ENCODE data around the gene ECHS1. TPM values are rescaled to one million over a fixed set of nuclear protein-coding genes. Genes with fewer than 3 reads are reported as not detected.
A peak's percentile ranks its signal among the peaks of the same experiment; 100 is the strongest.
"Not testable (repeated sequence)": the region's sequence is repeated elsewhere in the genome, so short reads cannot be mapped to it uniquely, and the experiment has no call there.

ECHS1 gene
- total RNA-seq, 1 experiment from 2014 or later, result 58.0 TPM

GRCh38 chr10:133388236-133388972, 15.2 kb upstream of the ECHS1 start:
- Histone ChIP-seq H3K27ac (ENCODE audit: low read depth, low read length) (no peak overlapping the region), H3K9me3 (ENCODE audit: control insufficient read depth in 1 of 2, insufficient read depth in 1 of 2, low read depth in 1 of 2, low read length in 2 of 2) (no peaks in the 10 kb centered on the region), H2AFZ (ENCODE audit: low read depth, low read length, poor library complexity, severe bottlenecking) (no peak overlapping the region), H3K4me3 (replicated peaks in 1 of 2; ENCODE audit: low read depth in 1 of 2, low read length in 2 of 2) (no peak overlapping the region), H3K4me2 (ENCODE audit: low read length) (no peak overlapping the region), H3K36me3 (ENCODE audit: control insufficient read depth in 1 of 2, insufficient read depth in 2 of 2, low read length in 2 of 2) (no peaks in the 10 kb centered on the region), H3K27me3 (ENCODE audit: insufficient read depth, low read length) (no peaks in the 10 kb centered on the region), H4K20me1 (ENCODE audit: insufficient read depth) (no peaks in the 10 kb centered on the region), H3K9ac (ENCODE audit: low read length) (no peak overlapping the region), H3K4me1 (ENCODE audit: control insufficient read depth in 1 of 2, insufficient read depth in 2 of 2, low read length in 2 of 2) (peaks cover 2 to 11% of the 10 kb centered on the region in 2 experiments), H3K9me2 (ENCODE audit: insufficient read depth) (no peaks in the 10 kb centered on the region), H3K79me2 (ENCODE audit: insufficient read depth, low read length) (no peaks in the 10 kb centered on the region)
- intact Hi-C loops (cut with micrococcal nuclease), result no loop called here
- DNase-seq (ENCODE audit: low read depth, low spot score) (no peak), ATAC-seq (no peak)
- ChIA-PET RAD21 (ENCODE audit: low non-redundant PET in 1 of 2, low total read pairs in 2 of 2, uncharacterized antibody in 2 of 2, unreplicated experiment in 2 of 2) (no interaction called here), POLR2A (no interaction called here), CTCF (no interaction called here)
- peak; percentile 19; the same call in 1 of the 2 replicates for TF ChIP-seq SP1 (IDR thresholded peaks at IDR 0.05; ENCODE audit: low read depth)
- TF ChIP-seq EZH2 (IDR thresholded peaks at IDR 0.05), result no peak
- no TSS peak for BruUV-seq (replicated peaks)

- H3K4me2 ChIP-seq (ENCODE audit: low read length); H3K27me3 ChIP-seq (ENCODE audit: insufficient read depth, low read length); BruUV-seq (replicated peaks); RAD21 ChIA-PET (ENCODE audit: low non-redundant PET in 1 of 2, low total read pairs in 2 of 2, uncharacterized antibody in 2 of 2, unreplicated experiment in 2 of 2); H3K4me3 ChIP-seq (replicated peaks in 1 of 2; ENCODE audit: low read depth in 1 of 2, low read length in 2 of 2); H3K27ac ChIP-seq (ENCODE audit: low read depth, low read length); H2AFZ ChIP-seq (ENCODE audit: low read depth, low read length, poor library complexity, severe bottlenecking); DNase-seq (ENCODE audit: low read depth, low spot score); H3K36me3 ChIP-seq (ENCODE audit: control insufficient read depth in 1 of 2, insufficient read depth in 2 of 2, low read length in 2 of 2); POLR2A ChIA-PET; H3K9me2 ChIP-seq (ENCODE audit: insufficient read depth); intact Hi-C loops (cut with micrococcal nuclease); H3K9me3 ChIP-seq (ENCODE audit: control insufficient read depth in 1 of 2, insufficient read depth in 1 of 2, low read depth in 1 of 2, low read length in 2 of 2); ATAC-seq; H3K9ac ChIP-seq (ENCODE audit: low read length); CTCF ChIA-PET; H4K20me1 ChIP-seq (ENCODE audit: insufficient read depth); H3K79me2 ChIP-seq (ENCODE audit: insufficient read depth, low read length): not testable (repeated sequence)
- peaks cover 2 to 11% of the 10 kb centered on the region in 2 experiments for H3K4me1 ChIP-seq (ENCODE audit: control insufficient read depth in 1 of 2, insufficient read depth in 2 of 2, low read length in 2 of 2)
These were observed 13.8 kb upstream of the ECHS1 start for GRCh38 chr10:133386951-133387350.

- no peak overlapping the region for H3K27ac ChIP-seq (ENCODE audit: low read depth, low read length)
- no peak overlapping the region for H2AFZ ChIP-seq (ENCODE audit: low read depth, low read length, poor library complexity, severe bottlenecking)
- ChIA-PET POLR2A (no interaction called here), CTCF (no interaction called here), RAD21 (ENCODE audit: low non-redundant PET in 1 of 2, low total read pairs in 2 of 2, uncharacterized antibody in 2 of 2, unreplicated experiment in 2 of 2) (no interaction called here)
- DNase-seq (ENCODE audit: low read depth, low spot score), result no peak
- H3K4me2 ChIP-seq (ENCODE audit: low read length), result no peak overlapping the region
- H3K9me3 ChIP-seq (ENCODE audit: control insufficient read depth in 1 of 2, insufficient read depth in 1 of 2, low read depth in 1 of 2, low read length in 2 of 2), result no peaks in the 10 kb centered on the region
- H3K4me1 ChIP-seq (ENCODE audit: control insufficient read depth in 1 of 2, insufficient read depth in 2 of 2, low read length in 2 of 2), result peaks cover 0 to 5% of the 10 kb centered on the region in 2 experiments; a peak in 3 of 4 replicates
- H4K20me1 ChIP-seq (ENCODE audit: insufficient read depth), result no peaks in the 10 kb centered on the region
- H3K79me2 ChIP-seq (ENCODE audit: insufficient read depth, low read length), result no peaks in the 10 kb centered on the region
- BruUV-seq (replicated peaks), result no TSS peak
- no peaks in the 10 kb centered on the region for H3K36me3 ChIP-seq (ENCODE audit: control insufficient read depth in 1 of 2, insufficient read depth in 2 of 2, low read length in 2 of 2)
- no peaks in the 10 kb centered on the region for H3K9me2 ChIP-seq (ENCODE audit: insufficient read depth)
- no peaks in the 10 kb centered on the region for H3K27me3 ChIP-seq (ENCODE audit: insufficient read depth, low read length)
- no peak for ATAC-seq
- H3K9ac ChIP-seq (ENCODE audit: low read length), result no peak overlapping the region
- intact Hi-C loops (cut with micrococcal nuclease), result no loop called here
- H3K4me3 ChIP-seq (replicated peaks in 1 of 2; ENCODE audit: low read depth in 1 of 2, low read length in 2 of 2), result no peak overlapping the region
- TF ChIP-seq REST (IDR thresholded peaks at IDR 0.05; ENCODE audit: low read depth) (no peak), EGR1 (IDR thresholded peaks at IDR 0.05; ENCODE audit: low read depth) (no peak), CBX3 (IDR thresholded peaks at IDR 0.05; ENCODE audit: low read depth) (no peak), SRF (IDR thresholded peaks at IDR 0.05; ENCODE audit: low read depth) (no peak), JUND (IDR thresholded peaks at IDR 0.05) (no peak), CTCF (IDR thresholded peaks at IDR 0.05 in 2 of 3, conservative IDR thresholded peaks at IDR 0.05 in 1 of 3; ENCODE audit: borderline replicate concordance in 1 of 3, insufficient read depth in 1 of 3, low read depth in 2 of 3, low read length in 2 of 3) (no peak)
These were observed 12.1 kb upstream of the ECHS1 start for GRCh38 chr10:133385214-133385613.
